GM23338 (cell line): ENCODE results near the gene NPPC.

ENCODE experiments used
- EZH2 ChIP-seq: fragments of 200-600 bp; sonication (generic); IDR thresholded peaks from one replicate; pipeline ENCODE4 v1.8.0; 2017; ENCODE audit warnings: antibody characterized with exemption, mild to moderate bottlenecking, low read depth; ENCODE audit not compliant: unreplicated experiment
- POLR2AphosphoS5 ChIP-seq: IDR thresholded peaks from 2 replicates; pipeline ENCODE4 v1.6.1; 2016; ENCODE audit warnings: antibody characterized with exemption, low read depth

GRCh38 chr2:231874944-231875343 lies 51.3 kb downstream of the NPPC start:
- TF ChIP-seq EZH2, result no peak
- no peak for TF ChIP-seq POLR2AphosphoS5
